ENCODE data around the gene ATXN7. TPM values are rescaled to one million over a fixed set of nuclear protein-coding genes. Genes with fewer than 3 reads are reported as not detected.

Gene ATXN7
- total and polyA plus RNA-seq, 2 of the 13 experiments (the other 11 are each of a cell fraction or from before 2014, with no cell fraction given): 13.8 to 20.0 TPM

DNA sequence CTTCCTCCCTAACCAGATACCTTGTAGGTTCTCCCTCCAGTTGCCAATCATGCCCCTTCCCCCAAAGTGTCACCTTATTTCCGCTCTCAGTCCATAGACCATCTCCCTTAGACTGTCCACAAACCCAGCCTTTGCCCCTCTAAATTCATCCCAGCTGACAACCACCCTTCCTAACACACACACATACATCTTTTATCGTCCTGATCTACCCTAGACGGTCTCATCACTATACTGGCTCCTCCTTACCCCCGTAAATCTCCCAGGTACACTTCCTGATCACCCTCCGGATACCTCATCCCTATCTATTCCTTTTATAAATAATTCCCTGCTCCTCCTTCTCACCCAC, 890 bp upstream of the ATXN7 start:
- H3K79me2 ChIP-seq (ENCODE audit: insufficient read depth, low read length): peaks cover 40% of the 10 kb centered on the region
- intact Hi-C loops (cut with micrococcal nuclease; ENCODE audit: unreplicated experiment): no loop called here
- no peak for FAIRE-seq

DNA sequence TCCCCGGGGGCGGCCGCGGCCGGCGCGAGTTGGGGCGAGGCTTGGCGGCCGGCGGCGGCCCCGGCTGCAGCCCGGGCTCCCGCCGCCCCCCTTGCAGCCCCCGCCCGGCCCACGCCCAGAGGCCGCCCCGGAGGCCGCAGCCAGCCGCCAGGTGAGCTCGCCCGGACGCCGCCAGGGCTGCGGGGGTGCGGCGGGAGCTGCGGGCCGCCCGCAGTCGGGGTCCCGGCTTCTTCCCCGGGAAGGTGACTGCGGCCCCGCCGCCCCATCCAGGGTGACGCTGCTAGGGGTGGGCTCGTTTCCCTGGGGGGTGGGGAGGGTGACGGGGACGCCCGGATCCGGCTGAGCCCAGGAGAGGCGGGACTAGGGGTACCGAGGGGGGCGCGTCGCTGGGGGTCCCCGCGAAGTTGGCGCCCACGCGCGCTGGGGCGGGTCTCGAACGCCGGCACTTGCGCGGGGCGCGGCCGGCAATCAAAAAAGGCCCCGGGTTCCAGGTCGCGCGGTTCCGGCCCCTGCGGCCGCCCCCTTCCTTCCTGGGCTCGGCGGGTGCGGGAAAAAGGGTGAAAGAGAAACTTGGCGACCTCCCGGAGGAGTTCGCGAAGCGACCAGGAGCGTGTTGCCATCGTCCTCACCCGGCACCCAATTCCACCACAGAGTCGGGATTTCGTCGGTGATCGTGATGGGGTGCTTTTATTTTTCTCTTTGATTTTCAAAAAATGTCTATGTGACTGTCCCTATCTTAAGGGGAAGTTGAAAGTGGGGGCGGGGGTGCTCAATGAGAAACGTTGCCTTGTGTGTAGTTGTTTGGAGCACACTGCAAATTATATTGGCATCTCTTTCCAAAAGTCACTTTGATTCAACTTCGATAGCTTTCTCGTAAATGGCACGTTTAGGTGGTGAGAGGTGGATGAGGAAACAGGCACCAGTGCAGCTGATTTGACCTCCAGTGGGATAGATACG, 619 bp downstream of the ATXN7 start:
- no peaks in the 10 kb centered on the region for H3K9me3 ChIP-seq (ENCODE audit: low read length)
- 2% methylated on average over 30 of the region's 93 CpGs for WGBS (ENCODE audit: low lambda C conversion rate)
- POLR2A ChIA-PET: interaction anchor here (1.4 to 1.8 kb wide), 2 partner anchors 11 to 48 kb away, joined by 6 to 11 read pairs; partner anchors contain the start of gene SCAANT1
- DNase-seq (ENCODE audit: low spot score) (no peak), ATAC-seq (peak; percentile 63), FAIRE-seq (no peak)
- no peaks in the 10 kb centered on the region; a peak in 1 of 5 replicates for H3K36me3 ChIP-seq (replicated peaks in 1 of 2; ENCODE audit: control insufficient read depth in 1 of 2, insufficient read depth in 2 of 2, low read length in 2 of 2)
- H3K27ac ChIP-seq (ENCODE audit: extremely low read length, insufficient read depth, low read length): peak overlapping the region; percentile 79
- H3K4me3 ChIP-seq (replicated peaks in 1 of 3; ENCODE audit: insufficient read depth in 1 of 3, low read depth in 2 of 3, low read length in 3 of 3): peak overlapping the region; percentile 73 to 93 (median 85)
- H2AFZ ChIP-seq (ENCODE audit: low read length): no peak overlapping the region
- H3K27me3 ChIP-seq (ENCODE audit: control insufficient read depth in 1 of 2, insufficient read depth in 2 of 2, low read length in 2 of 2): no peaks in the 10 kb centered on the region; a peak in 1 of 5 replicates
- BruUV-seq (replicated peaks): no TSS peak
- peak overlapping the region; percentile 88 for H3K9ac ChIP-seq (ENCODE audit: insufficient read depth, low read depth, low read length)
- intact Hi-C loops (cut with micrococcal nuclease; ENCODE audit: unreplicated experiment): loop anchor here (2.0 kb wide), 1 partner anchor 47 kb away; no protein-coding TSS in a partner anchor
- CTCF ChIA-PET (ENCODE audit: low intra/inter-chr PET ratio, low total read pairs): no interaction called here
- H3K4me1 ChIP-seq (ENCODE audit: insufficient read depth, low read length): peaks cover 46% of the 10 kb centered on the region
- in situ Hi-C loops (cut with HindIII; ENCODE audit: extremely low pct_ligation_motif_present, low pct_unique_long_range_greater_than_20kb): loop anchor here (10.0 kb wide), 1 partner anchor 51 kb away; the partner anchor contains the start of gene SCAANT1
- H3K79me2 ChIP-seq (ENCODE audit: insufficient read depth, low read length): peaks cover 40% of the 10 kb centered on the region
- no peaks in the 10 kb centered on the region for H4K20me1 ChIP-seq (ENCODE audit: insufficient read depth, low read length)
- peak overlapping the region; percentile 86 for H3K4me2 ChIP-seq (ENCODE audit: low read depth, low read length)
- TF ChIP-seq RBFOX2 (IDR thresholded peaks at IDR 0.05; ENCODE audit: low read depth, low read length) (no peak), ZNF530 (CRISPR knock-in tag; IDR thresholded peaks at IDR 0.05; ENCODE audit: low read depth) (no peak), SALL1 (CRISPR knock-in tag; IDR thresholded peaks at IDR 0.05) (no peak), HOXD1 (CRISPR knock-in tag; IDR thresholded peaks at IDR 0.05) (no peak), SPEN (CRISPR knock-in tag; IDR thresholded peaks at IDR 0.05; ENCODE audit: low read depth) (no peak), KAT2B (IDR thresholded peaks at IDR 0.05; ENCODE audit: borderline replicate concordance, low read depth, low read length) (no peak), ZNF761 (CRISPR knock-in tag; conservative IDR thresholded peaks at IDR 0.05) (no peak), NFE2L1 (CRISPR knock-in tag; IDR thresholded peaks at IDR 0.05; ENCODE audit: borderline replicate concordance) (no peak)
- TF ChIP-seq, protein P1, sequence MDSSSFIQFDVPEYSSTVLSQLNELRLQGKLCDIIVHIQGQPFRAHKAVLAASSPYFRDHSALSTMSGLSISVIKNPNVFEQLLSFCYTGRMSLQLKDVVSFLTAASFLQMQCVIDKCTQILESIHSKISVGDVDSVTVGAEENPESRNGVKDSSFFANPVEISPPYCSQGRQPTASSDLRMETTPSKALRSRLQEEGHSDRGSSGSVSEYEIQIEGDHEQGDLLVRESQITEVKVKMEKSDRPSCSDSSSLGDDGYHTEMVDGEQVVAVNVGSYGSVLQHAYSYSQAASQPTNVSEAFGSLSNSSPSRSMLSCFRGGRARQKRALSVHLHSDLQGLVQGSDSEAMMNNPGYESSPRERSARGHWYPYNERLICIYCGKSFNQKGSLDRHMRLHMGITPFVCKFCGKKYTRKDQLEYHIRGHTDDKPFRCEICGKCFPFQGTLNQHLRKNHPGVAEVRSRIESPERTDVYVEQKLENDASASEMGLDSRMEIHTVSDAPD (CRISPR knock-in tag; IDR thresholded peaks at IDR 0.05): no peak

More for the DNA sequence above, 890 bp upstream of the ATXN7 start:
- peak; percentile 7 for DNase-seq (ENCODE audit: low spot score)
- Histone ChIP-seq H4K20me1 (ENCODE audit: insufficient read depth, low read length) (no peaks in the 10 kb centered on the region), H2AFZ (ENCODE audit: low read length) (no peak overlapping the region), H3K9me3 (ENCODE audit: low read length) (no peaks in the 10 kb centered on the region), H3K4me3 (replicated peaks in 1 of 3; ENCODE audit: insufficient read depth in 1 of 3, low read depth in 2 of 3, low read length in 3 of 3) (peak overlapping the region; percentile 89 to 93 (median 93)), H3K4me1 (ENCODE audit: insufficient read depth, low read length) (peaks cover 46% of the 10 kb centered on the region), H3K27me3 (ENCODE audit: control insufficient read depth in 1 of 2, insufficient read depth in 2 of 2, low read length in 2 of 2) (no peaks in the 10 kb centered on the region; a peak in 1 of 5 replicates), H3K36me3 (replicated peaks in 1 of 2; ENCODE audit: control insufficient read depth in 1 of 2, insufficient read depth in 2 of 2, low read length in 2 of 2) (no peaks in the 10 kb centered on the region; a peak in 1 of 5 replicates), H3K27ac (ENCODE audit: extremely low read length, insufficient read depth, low read length) (peak overlapping the region; percentile 94), H3K4me2 (ENCODE audit: low read depth, low read length) (peak overlapping the region; percentile 91), H3K9ac (ENCODE audit: insufficient read depth, low read depth, low read length) (peak overlapping the region; percentile 98)
- ChIA-PET CTCF (ENCODE audit: low intra/inter-chr PET ratio, low total read pairs) (no interaction called here), POLR2A (interaction anchor here (1.8 kb wide), 1 partner anchor 49 kb away, joined by 5 read pairs; no protein-coding TSS in a partner anchor)
- BruUV-seq (replicated peaks): no TSS peak
- no peak for TF ChIP-seq CEBPB (IDR thresholded peaks at IDR 0.05; ENCODE audit: borderline replicate concordance, low read depth, low read length)
- TF ChIP-seq, protein P2, sequence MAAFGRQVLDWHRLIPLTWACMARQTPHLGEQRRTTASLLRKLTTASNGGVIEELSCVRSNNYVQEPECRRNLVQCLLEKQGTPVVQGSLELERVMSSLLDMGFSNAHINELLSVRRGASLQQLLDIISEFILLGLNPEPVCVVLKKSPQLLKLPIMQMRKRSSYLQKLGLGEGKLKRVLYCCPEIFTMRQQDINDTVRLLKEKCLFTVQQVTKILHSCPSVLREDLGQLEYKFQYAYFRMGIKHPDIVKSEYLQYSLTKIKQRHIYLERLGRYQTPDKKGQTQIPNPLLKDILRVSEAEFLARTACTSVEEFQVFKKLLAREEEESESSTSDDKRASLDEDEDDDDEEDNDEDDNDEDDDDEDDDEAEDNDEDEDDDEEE (CRISPR knock-in tag; IDR thresholded peaks at IDR 0.05): peak; percentile 53; the same call in 1 of the 2 replicates
- 0 out of 2 replicates have a peak, but pooled peaks have one; percentile 4 for TF ChIP-seq POLR2AphosphoS5 (IDR thresholded peaks at IDR 0.05; ENCODE audit: low read depth, low read length)
- TF ChIP-seq ZNF660 (CRISPR knock-in tag; IDR thresholded peaks at IDR 0.05; ENCODE audit: borderline replicate concordance, low read depth): 0 out of 2 replicates have a peak, but pooled peaks have one; percentile 0
- 4% methylated on average over 5 of the region's 5 CpGs for WGBS (ENCODE audit: low lambda C conversion rate)
- peak; percentile 37; the same call in 2 of the 3 replicates for ATAC-seq
- in situ Hi-C loops (cut with HindIII; ENCODE audit: extremely low pct_ligation_motif_present, low pct_unique_long_range_greater_than_20kb): loop anchor here (10.0 kb wide), 1 partner anchor 52 kb away; the partner anchor contains the start of gene SCAANT1

Data from HepG2 (cell line).